ENCODE measurements around the gene ATP2A2. TPM values are rescaled to one million over a fixed set of nuclear protein-coding genes. Genes with fewer than 3 reads are reported as not detected.

The ATP2A2 gene
- total and polyA plus RNA-seq, 4 donors: 20.9 to 198 (median 67.6) TPM

GRCh38 chr12:110379631-110380030 lies 98.6 kb downstream of the ATP2A2 start:
- H3K36me3 ChIP-seq (ENCODE audit: control insufficient read depth in 4 of 4, insufficient read depth in 3 of 4, low read depth in 1 of 4, low read length in 3 of 4): peaks cover 17 to 54% (median 43%) of the 10 kb centered on the region in 4 donors

DNA sequence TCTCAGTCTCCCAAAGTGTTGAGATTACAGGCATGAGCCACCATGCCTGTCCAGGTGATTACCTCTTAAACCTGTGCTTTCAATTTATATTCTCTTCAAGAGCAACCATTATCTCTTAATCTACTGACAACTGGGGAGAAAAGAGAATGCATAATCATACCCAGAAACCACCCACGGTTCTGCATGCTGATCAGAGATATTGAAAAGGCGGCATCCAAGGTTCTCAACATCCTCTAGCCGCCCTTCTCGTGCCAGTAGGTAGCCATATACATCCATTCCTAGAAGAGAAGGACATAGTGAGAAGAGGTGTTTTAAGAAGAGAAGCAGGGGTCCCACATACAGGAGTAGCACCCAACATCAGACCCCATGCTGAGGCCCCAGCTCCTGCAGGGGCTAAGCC lies 101.6 kb downstream of the ATP2A2 start:
- no peak for DNase-seq (ENCODE audit: low spot score)
- no peaks in the 10 kb centered on the region for H3K9me3 ChIP-seq (ENCODE audit: control insufficient read depth in 4 of 4, low read length in 3 of 4)
- H3K27ac ChIP-seq (ENCODE audit: low read depth in 1 of 2, low read length in 2 of 2): no peak overlapping the region
- TF ChIP-seq JUND (IDR thresholded peaks at IDR 0.05) (no peak), FOXA2 (IDR thresholded peaks at IDR 0.05) (no peak), TAF1 (conservative IDR thresholded peaks at IDR 0.05) (no peak)
- no peaks in the 10 kb centered on the region for H3K4me1 ChIP-seq (ENCODE audit: control insufficient read depth in 4 of 4, insufficient read depth in 4 of 4, low read length in 3 of 4)
- H3K4me3 ChIP-seq (ENCODE audit: low read depth in 1 of 3, low read length in 3 of 3): no peak overlapping the region
- H3K36me3 ChIP-seq (ENCODE audit: control insufficient read depth in 4 of 4, insufficient read depth in 3 of 4, low read depth in 1 of 4, low read length in 3 of 4): peaks cover 9 to 59% (median 46%) of the 10 kb centered on the region in 4 donors
- H3K27me3 ChIP-seq (ENCODE audit: control insufficient read depth in 4 of 4, insufficient read depth in 4 of 4, low read length in 3 of 4): no peaks in the 10 kb centered on the region
- WGBS: 96% methylated on average over 4 of the region's 4 CpGs
- H3K9ac ChIP-seq (ENCODE audit: low read depth in 1 of 2, low read length in 2 of 2): no peak overlapping the region

More at GRCh38 chr12:110379631-110380030, 98.6 kb downstream of the ATP2A2 start:
- H3K4me1 ChIP-seq (ENCODE audit: control insufficient read depth in 4 of 4, insufficient read depth in 4 of 4, low read length in 3 of 4): no peaks in the 10 kb centered on the region
- no peaks in the 10 kb centered on the region for H3K9me3 ChIP-seq (ENCODE audit: control insufficient read depth in 4 of 4, low read length in 3 of 4)
- no peaks in the 10 kb centered on the region for H3K27me3 ChIP-seq (ENCODE audit: control insufficient read depth in 4 of 4, insufficient read depth in 4 of 4, low read length in 3 of 4)
- no peak overlapping the region for H3K4me3 ChIP-seq (ENCODE audit: low read depth in 1 of 3, low read length in 3 of 3)
- no peak overlapping the region for H3K27ac ChIP-seq (ENCODE audit: low read depth in 1 of 2, low read length in 2 of 2)
- no peak for DNase-seq (ENCODE audit: low spot score)
- WGBS: 64% methylated on average over 2 of the region's 2 CpGs
- no peak overlapping the region for H3K9ac ChIP-seq (ENCODE audit: low read depth in 1 of 2, low read length in 2 of 2)
- TF ChIP-seq, protein P1, sequence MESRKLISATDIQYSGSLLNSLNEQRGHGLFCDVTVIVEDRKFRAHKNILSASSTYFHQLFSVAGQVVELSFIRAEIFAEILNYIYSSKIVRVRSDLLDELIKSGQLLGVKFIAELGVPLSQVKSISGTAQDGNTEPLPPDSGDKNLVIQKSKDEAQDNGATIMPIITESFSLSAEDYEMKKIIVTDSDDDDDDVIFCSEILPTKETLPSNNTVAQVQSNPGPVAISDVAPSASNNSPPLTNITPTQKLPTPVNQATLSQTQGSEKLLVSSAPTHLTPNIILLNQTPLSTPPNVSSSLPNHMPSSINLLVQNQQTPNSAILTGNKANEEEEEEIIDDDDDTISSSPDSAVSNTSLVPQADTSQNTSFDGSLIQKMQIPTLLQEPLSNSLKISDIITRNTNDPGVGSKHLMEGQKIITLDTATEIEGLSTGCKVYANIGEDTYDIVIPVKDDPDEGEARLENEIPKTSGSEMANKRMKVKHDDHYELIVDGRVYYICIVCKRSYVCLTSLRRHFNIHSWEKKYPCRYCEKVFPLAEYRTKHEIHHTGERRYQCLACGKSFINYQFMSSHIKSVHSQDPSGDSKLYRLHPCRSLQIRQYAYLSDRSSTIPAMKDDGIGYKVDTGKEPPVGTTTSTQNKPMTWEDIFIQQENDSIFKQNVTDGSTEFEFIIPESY (IDR thresholded peaks at IDR 0.05): no peak
- TF ChIP-seq FOXA1 (IDR thresholded peaks at IDR 0.05) (no peak), REST (IDR thresholded peaks at IDR 0.05) (no peak), NR2F2 (IDR thresholded peaks at IDR 0.05) (no peak), EGR1 (IDR thresholded peaks at IDR 0.05; ENCODE audit: low read depth in 2 of 2) (no peak)

Small RNA genes within 50 kb of the gene (small RNA-seq; reads per million reads assigned to genes)
- not detected for gene RN7SL769P

Other genes with a start within 250 kb of the ATP2A2 start
- 10 to 100 TPM in 1 of 2 donors, 1 to 10 TPM in 1; 5.9 to 22.4 TPM for gene C12orf76, start 232.7 kb upstream of the ATP2A2 start, total RNA-seq
- gene C12orf76, start 232.7 kb upstream of the ATP2A2 start, polyA plus RNA-seq: 1 to 10 TPM; 5.6 to 6.4 TPM
- 1 to 10 TPM; 2.4 to 4.9 TPM for gene IFT81, start 156.9 kb upstream of the ATP2A2 start, total RNA-seq
- 1 to 10 TPM; 1.9 to 3.2 TPM for gene IFT81, start 156.9 kb upstream of the ATP2A2 start, polyA plus RNA-seq
- gene ANAPC7, start 122.5 kb downstream of the ATP2A2 start, total RNA-seq: 10 to 100 TPM; 19.3 to 21.1 TPM
- 10 to 100 TPM; 11.4 to 13.3 TPM for gene ANAPC7, start 122.5 kb downstream of the ATP2A2 start, polyA plus RNA-seq
- gene ARPC3, start 169.1 kb downstream of the ATP2A2 start, total RNA-seq: 100 to 1,000 TPM in 1 of 2 donors, 10 to 100 TPM in 1; 86.2 to 101 TPM
- gene ARPC3, start 169.1 kb downstream of the ATP2A2 start, polyA plus RNA-seq: 100 to 1,000 TPM; 130 to 140 TPM
- 10 to 100 TPM; 13.4 to 17.7 TPM for gene GPN3, start 187.0 kb downstream of the ATP2A2 start, total RNA-seq
- gene GPN3, start 187.0 kb downstream of the ATP2A2 start, polyA plus RNA-seq: 10 to 100 TPM; 19.6 to 47.2 TPM
- gene FAM216A, start 187.6 kb downstream of the ATP2A2 start, total RNA-seq: 1 to 10 TPM; 3.6 to 7.4 TPM
- gene FAM216A, start 187.6 kb downstream of the ATP2A2 start, polyA plus RNA-seq: 1 to 10 TPM; 4.7 to 4.8 TPM
- 10 to 100 TPM; 48.0 to 61.5 TPM for gene VPS29, start 220.9 kb downstream of the ATP2A2 start, total RNA-seq
- 100 to 1,000 TPM in 1 of 2 donors, 10 to 100 TPM in 1; 74.1 to 170 TPM for gene VPS29, start 220.9 kb downstream of the ATP2A2 start, polyA plus RNA-seq
- gene RAD9B, start 221.1 kb downstream of the ATP2A2 start, total RNA-seq: under 1 TPM; 0.33 to 0.56 TPM
- gene RAD9B, start 221.1 kb downstream of the ATP2A2 start, polyA plus RNA-seq: under 1 TPM; 0.14 to 0.22 TPM

Data from liver (tissue), 10 donors.